ENCODE measurements around the gene ABR.

DNA sequence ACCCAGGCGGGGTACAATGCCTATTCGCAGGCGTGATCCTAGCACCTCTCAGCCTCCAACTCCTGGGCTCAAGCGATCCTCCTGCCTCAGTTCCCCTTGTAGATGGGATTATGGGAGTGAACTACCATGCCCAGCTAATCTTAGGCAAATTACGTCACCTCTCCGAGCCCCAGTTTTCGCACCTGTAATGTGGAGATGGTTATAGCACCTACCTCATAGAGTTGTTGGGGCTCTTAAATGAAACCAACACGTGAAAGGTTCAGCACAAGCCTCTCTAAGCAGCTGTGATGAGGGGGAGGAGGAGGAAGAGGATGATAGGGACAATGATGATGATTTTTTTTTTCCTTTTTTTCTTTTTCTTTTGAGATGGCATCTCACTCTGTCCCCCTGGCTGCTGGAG is 59.9 kb downstream of the ABR start:
- no peak for TF ChIP-seq CTCF (conservative IDR thresholded peaks at IDR 0.05)
- no peak for TF ChIP-seq ZFX (IDR thresholded peaks at IDR 0.05)

Measured in C4-2B (cell line).